GM12875 (cell line): Measurements from ENCODE around the gene SCFD2.

ENCODE experiments used
- H3K4me3 ChIP-seq: one replicate; pipeline ENCODE4 v1.5.1; 2011; ENCODE audit warnings: low read depth, low read length, control low read depth
- CTCF ChIP-seq: IDR thresholded peaks from 2 replicates; pipeline ENCODE4 v1.5.1; 2011; ENCODE audit warnings: low read depth, mild to moderate bottlenecking, control low read depth, inconsistent platforms, low read length, moderate library complexity, borderline replicate concordance; ENCODE audit not compliant: insufficient read depth

The SCFD2 gene

DNA sequence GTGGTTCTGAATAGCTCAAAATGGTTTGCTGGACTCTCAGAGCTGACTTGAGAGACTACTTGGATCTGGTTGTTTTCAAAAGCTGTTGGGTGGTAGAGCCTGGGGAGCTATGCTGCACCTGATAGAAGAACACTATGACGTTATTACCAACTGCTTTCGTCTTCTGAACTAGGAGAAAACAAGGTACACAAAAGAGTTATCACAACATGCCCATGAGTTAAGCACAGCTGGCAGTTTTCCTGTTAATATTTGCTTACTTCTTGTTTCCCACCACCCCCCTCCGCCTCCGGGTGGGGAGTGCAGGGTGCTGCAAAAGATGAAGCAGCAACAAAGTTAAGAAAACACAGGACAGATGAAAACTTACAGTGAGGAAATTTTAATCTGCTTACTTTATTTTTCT, 434.6 kb downstream of the SCFD2 start:
- TF ChIP-seq CTCF: no peak
- no peak overlapping the region for H3K4me3 ChIP-seq

- no peak for TF ChIP-seq CTCF
Measured at GRCh38 chr4:52926196-52926974, 439.5 kb downstream of the SCFD2 start.

GRCh38 chr4:52925531-52925968, 440.3 kb downstream of the SCFD2 start:
- no peak for TF ChIP-seq CTCF

More at GRCh38 chr4:52926196-52926974, 439.5 kb downstream of the SCFD2 start:
- H3K4me3 ChIP-seq: no peak overlapping the region

GRCh38 chr4:52919461-52919860, 446.4 kb downstream of the SCFD2 start:
- TF ChIP-seq CTCF: no peak
- no peak overlapping the region for H3K4me3 ChIP-seq

More at GRCh38 chr4:52925531-52925968, 440.3 kb downstream of the SCFD2 start:
- no peak overlapping the region for H3K4me3 ChIP-seq

DNA sequence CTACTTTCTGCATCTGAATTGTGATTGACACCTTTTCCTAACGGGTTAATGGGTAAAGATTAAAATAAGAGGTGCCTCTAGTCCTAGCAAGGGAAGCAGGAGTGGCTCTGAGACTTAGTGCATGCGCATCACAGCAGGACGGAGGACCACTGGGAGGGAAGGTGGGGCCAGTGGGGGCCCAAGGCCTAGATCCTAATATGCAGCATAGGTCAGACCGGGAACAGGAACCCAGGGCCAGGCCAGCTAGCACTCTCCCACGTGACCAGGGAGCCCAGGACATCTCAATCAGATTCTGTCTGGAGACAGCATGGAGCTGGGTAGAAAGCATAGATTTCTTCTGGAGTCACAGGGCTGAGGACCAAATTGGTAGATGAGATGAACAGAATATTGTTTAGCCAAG, 448.0 kb downstream of the SCFD2 start:
- TF ChIP-seq CTCF: no peak

GRCh38 chr4:52915730-52916300, 450.0 kb downstream of the SCFD2 start:
- no peak overlapping the region for H3K4me3 ChIP-seq
- no peak for TF ChIP-seq CTCF

More for the DNA sequence above, 448.0 kb downstream of the SCFD2 start:
- no peak overlapping the region for H3K4me3 ChIP-seq

DNA sequence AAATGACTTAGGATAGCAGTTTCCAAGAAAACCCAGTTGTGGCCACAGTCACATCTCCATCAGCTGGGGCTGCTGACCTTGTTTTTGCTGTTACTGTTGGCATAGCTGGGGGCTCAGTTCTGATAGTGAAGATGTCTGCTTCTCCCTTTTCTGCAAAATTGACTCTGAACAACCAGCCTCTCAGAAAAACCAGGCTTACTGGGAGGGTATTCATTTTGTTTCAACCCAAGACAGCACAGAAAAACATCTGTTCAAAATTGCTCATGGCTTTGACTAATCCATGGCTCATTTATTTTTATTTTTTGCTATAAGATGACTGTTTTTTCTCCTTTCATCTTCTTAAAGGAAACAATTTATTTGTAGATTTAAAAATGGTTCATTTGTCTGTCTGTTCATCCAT, 450.7 kb downstream of the SCFD2 start:
- no peak for TF ChIP-seq CTCF
- no peak overlapping the region for H3K4me3 ChIP-seq
